PFSK-1 (cell line): Measurements from ENCODE around the gene LAMA3.

ENCODE experiments used
- POLR2AphosphoS5 ChIP-seq: IDR thresholded peaks from 2 replicates; pipeline ENCODE4 v1.6.1; 2012; ENCODE audit warnings: low read depth, mild to moderate bottlenecking, control low read depth, low read length, moderate library complexity
- TAF1 ChIP-seq: IDR thresholded peaks from 2 replicates; pipeline ENCODE4 v1.6.1; 2012; ENCODE audit warnings: low read length, control low read depth, borderline replicate concordance; ENCODE audit not compliant: insufficient read depth

GRCh38 chr18:23658285-23658684 is 31.0 kb upstream of the LAMA3 start:
- TF ChIP-seq POLR2AphosphoS5 (no peak), TAF1 (no peak)
